Measurements from ENCODE around the gene TAGLN.
"Not testable (repeated sequence)": the region's sequence is repeated elsewhere in the genome, so short reads cannot be mapped to it uniquely, and the experiment has no call there.

The TAGLN gene

GRCh38 chr11:117204283-117205080, 5.3 kb downstream of the TAGLN start:
- no peak overlapping the region for H3K9ac ChIP-seq (ENCODE audit: low read length)
- no peak overlapping the region for H3K4me2 ChIP-seq (ENCODE audit: low read depth, low read length)
- H3K27ac ChIP-seq (ENCODE audit: low read length): no peak overlapping the region
- H4K20me1 ChIP-seq (ENCODE audit: insufficient read depth, low read length): no peaks in the 10 kb centered on the region
- no peaks in the 10 kb centered on the region for H3K4me1 ChIP-seq (ENCODE audit: low read length)
- no peak overlapping the region for H3K4me3 ChIP-seq (ENCODE audit: low read length)
- H3K27me3 ChIP-seq (replicated peaks; ENCODE audit: insufficient read depth, low read length): no peaks in the 10 kb centered on the region
- no peak overlapping the region for H2AFZ ChIP-seq (ENCODE audit: low read length)
- no peaks in the 10 kb centered on the region for H3K79me2 ChIP-seq (ENCODE audit: low read length)
- H3F3A ChIP-seq (ENCODE audit: insufficient read depth, low read length): no peaks in the 10 kb centered on the region
- H3K36me3 ChIP-seq (replicated peaks; ENCODE audit: insufficient read depth, low read length): no peaks in the 10 kb centered on the region
- TF ChIP-seq EZH2 (optimal IDR thresholded peaks at IDR 0.05; ENCODE audit: low read depth, low read length): no peak
- TF ChIP-seq EZH2phosphoT487 (IDR thresholded peaks at IDR 0.05; ENCODE audit: low read length): no peak
- TF ChIP-seq, protein P1, sequence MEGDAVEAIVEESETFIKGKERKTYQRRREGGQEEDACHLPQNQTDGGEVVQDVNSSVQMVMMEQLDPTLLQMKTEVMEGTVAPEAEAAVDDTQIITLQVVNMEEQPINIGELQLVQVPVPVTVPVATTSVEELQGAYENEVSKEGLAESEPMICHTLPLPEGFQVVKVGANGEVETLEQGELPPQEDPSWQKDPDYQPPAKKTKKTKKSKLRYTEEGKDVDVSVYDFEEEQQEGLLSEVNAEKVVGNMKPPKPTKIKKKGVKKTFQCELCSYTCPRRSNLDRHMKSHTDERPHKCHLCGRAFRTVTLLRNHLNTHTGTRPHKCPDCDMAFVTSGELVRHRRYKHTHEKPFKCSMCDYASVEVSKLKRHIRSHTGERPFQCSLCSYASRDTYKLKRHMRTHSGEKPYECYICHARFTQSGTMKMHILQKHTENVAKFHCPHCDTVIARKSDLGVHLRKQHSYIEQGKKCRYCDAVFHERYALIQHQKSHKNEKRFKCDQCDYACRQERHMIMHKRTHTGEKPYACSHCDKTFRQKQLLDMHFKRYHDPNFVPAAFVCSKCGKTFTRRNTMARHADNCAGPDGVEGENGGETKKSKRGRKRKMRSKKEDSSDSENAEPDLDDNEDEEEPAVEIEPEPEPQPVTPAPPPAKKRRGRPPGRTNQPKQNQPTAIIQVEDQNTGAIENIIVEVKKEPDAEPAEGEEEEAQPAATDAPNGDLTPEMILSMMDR (IDR thresholded peaks at IDR 0.05; ENCODE audit: low read length): no peak
- DNase-seq: no peak
- H3K9me3 ChIP-seq (replicated peaks; ENCODE audit: insufficient read depth, low read length): no peaks in the 10 kb centered on the region
- H3K9me2 ChIP-seq (replicated peaks; ENCODE audit: insufficient read depth, low read length): no peaks in the 10 kb centered on the region

DNA sequence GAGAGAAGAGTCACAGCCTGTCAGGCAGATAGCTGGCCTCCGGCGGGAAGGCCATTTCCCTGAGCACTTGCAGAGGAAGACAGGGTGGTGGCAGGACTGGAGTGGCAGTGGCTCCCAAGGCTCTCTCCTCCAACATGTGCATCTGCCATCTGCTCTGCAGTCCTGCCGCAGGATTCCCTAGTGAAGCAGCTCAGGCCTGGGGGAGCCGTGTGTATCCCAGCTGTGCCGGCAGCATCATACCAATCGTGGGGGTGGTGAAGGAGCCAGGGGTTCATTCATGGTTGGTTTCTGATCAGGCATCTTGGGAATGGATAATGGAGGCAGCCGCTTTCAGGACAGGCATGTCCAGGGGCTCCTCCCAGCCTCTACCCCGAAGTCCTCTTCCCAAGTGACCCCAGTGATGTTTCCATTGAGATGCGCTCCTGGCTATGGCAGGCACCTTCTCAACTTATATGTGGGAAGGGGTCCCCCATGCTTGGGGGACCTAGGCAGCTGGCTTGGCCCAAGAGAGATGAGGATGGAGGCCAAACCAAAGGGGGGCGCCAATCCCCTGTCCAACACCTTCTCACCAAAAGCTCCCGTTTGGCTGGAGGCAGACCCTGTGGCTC, 6.1 kb downstream of the TAGLN start:
- H3K27me3 ChIP-seq (replicated peaks; ENCODE audit: insufficient read depth, low read length): no peaks in the 10 kb centered on the region
- no peak overlapping the region for H3K9ac ChIP-seq (ENCODE audit: low read length)
- H3K27ac ChIP-seq (ENCODE audit: low read length): no peak overlapping the region
- no peaks in the 10 kb centered on the region for H3K36me3 ChIP-seq (replicated peaks; ENCODE audit: insufficient read depth, low read length)
- no peak overlapping the region for H3K4me3 ChIP-seq (ENCODE audit: low read length)
- no peaks in the 10 kb centered on the region for H3K9me2 ChIP-seq (replicated peaks; ENCODE audit: insufficient read depth, low read length)
- no peaks in the 10 kb centered on the region for H3F3A ChIP-seq (ENCODE audit: insufficient read depth, low read length)
- DNase-seq: no peak
- no peaks in the 10 kb centered on the region for H3K9me3 ChIP-seq (replicated peaks; ENCODE audit: insufficient read depth, low read length)
- no peaks in the 10 kb centered on the region for H4K20me1 ChIP-seq (ENCODE audit: insufficient read depth, low read length)
- no peaks in the 10 kb centered on the region for H3K4me1 ChIP-seq (ENCODE audit: low read length)
- H3K79me2 ChIP-seq (ENCODE audit: low read length): no peaks in the 10 kb centered on the region
- H3K4me2 ChIP-seq (ENCODE audit: low read depth, low read length): no peak overlapping the region
- TF ChIP-seq EZH2phosphoT487 (IDR thresholded peaks at IDR 0.05; ENCODE audit: low read length) (no peak), EZH2 (optimal IDR thresholded peaks at IDR 0.05; ENCODE audit: low read depth, low read length) (no peak)
- TF ChIP-seq, protein P1 (IDR thresholded peaks at IDR 0.05; ENCODE audit: low read length): no peak
- H2AFZ ChIP-seq (ENCODE audit: low read length): no peak overlapping the region

GRCh38 chr11:117206111-117206510, 6.9 kb downstream of the TAGLN start:
- H3K4me1 ChIP-seq (ENCODE audit: low read length); H3K9ac ChIP-seq (ENCODE audit: low read length); H3K27ac ChIP-seq (ENCODE audit: low read length); H3K79me2 ChIP-seq (ENCODE audit: low read length); DNase-seq; H3K36me3 ChIP-seq (replicated peaks; ENCODE audit: insufficient read depth, low read length); H2AFZ ChIP-seq (ENCODE audit: low read length); H3K27me3 ChIP-seq (replicated peaks; ENCODE audit: insufficient read depth, low read length); H3K4me2 ChIP-seq (ENCODE audit: low read depth, low read length); H4K20me1 ChIP-seq (ENCODE audit: insufficient read depth, low read length); H3K4me3 ChIP-seq (ENCODE audit: low read length); H3K9me3 ChIP-seq (replicated peaks; ENCODE audit: insufficient read depth, low read length); H3F3A ChIP-seq (ENCODE audit: insufficient read depth, low read length); H3K9me2 ChIP-seq (replicated peaks; ENCODE audit: insufficient read depth, low read length): not testable (repeated sequence)

DNA sequence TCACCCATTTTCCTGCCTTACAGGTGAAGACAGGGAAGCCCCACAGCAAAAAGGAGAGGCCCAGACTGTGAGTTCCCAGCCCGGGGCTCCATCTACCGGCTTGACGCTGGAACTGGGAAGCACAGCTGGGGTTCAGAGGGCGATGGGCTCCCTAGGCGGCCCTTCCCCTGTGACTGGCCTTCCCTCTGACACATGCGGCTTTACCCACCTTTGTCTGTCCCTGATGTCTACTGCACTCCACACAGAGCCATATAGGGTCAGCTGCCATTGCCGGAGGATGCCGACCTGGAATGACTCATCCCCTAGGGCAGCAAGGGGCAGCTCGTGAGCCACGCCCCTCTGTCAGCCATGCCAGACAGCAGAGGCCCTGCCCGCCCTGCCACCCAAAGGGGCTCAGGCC, 7.7 kb downstream of the TAGLN start:
- not testable (repeated sequence) for H3K27me3 ChIP-seq (replicated peaks; ENCODE audit: insufficient read depth, low read length); H3K9me2 ChIP-seq (replicated peaks; ENCODE audit: insufficient read depth, low read length); H3K9ac ChIP-seq (ENCODE audit: low read length); H2AFZ ChIP-seq (ENCODE audit: low read length); H3K36me3 ChIP-seq (replicated peaks; ENCODE audit: insufficient read depth, low read length); H3K4me2 ChIP-seq (ENCODE audit: low read depth, low read length); H3K4me3 ChIP-seq (ENCODE audit: low read length); H3F3A ChIP-seq (ENCODE audit: insufficient read depth, low read length); DNase-seq; H3K4me1 ChIP-seq (ENCODE audit: low read length); H3K27ac ChIP-seq (ENCODE audit: low read length); H4K20me1 ChIP-seq (ENCODE audit: insufficient read depth, low read length); H3K79me2 ChIP-seq (ENCODE audit: low read length); H3K9me3 ChIP-seq (replicated peaks; ENCODE audit: insufficient read depth, low read length)

GRCh38 chr11:117207481-117207880, 8.3 kb downstream of the TAGLN start:
- H3K79me2 ChIP-seq (ENCODE audit: low read length); H3K9me3 ChIP-seq (replicated peaks; ENCODE audit: insufficient read depth, low read length); H3K9me2 ChIP-seq (replicated peaks; ENCODE audit: insufficient read depth, low read length); H3K9ac ChIP-seq (ENCODE audit: low read length); H3K4me3 ChIP-seq (ENCODE audit: low read length); H4K20me1 ChIP-seq (ENCODE audit: insufficient read depth, low read length); H3K27ac ChIP-seq (ENCODE audit: low read length); H3F3A ChIP-seq (ENCODE audit: insufficient read depth, low read length); H3K4me2 ChIP-seq (ENCODE audit: low read depth, low read length); DNase-seq; H2AFZ ChIP-seq (ENCODE audit: low read length); H3K36me3 ChIP-seq (replicated peaks; ENCODE audit: insufficient read depth, low read length); H3K27me3 ChIP-seq (replicated peaks; ENCODE audit: insufficient read depth, low read length); H3K4me1 ChIP-seq (ENCODE audit: low read length): not testable (repeated sequence)

GRCh38 chr11:117208710-117209109, 9.5 kb downstream of the TAGLN start:
- not testable (repeated sequence) for H3K4me2 ChIP-seq (ENCODE audit: low read depth, low read length); H3K4me3 ChIP-seq (ENCODE audit: low read length); H3K9me3 ChIP-seq (replicated peaks; ENCODE audit: insufficient read depth, low read length); H3K9me2 ChIP-seq (replicated peaks; ENCODE audit: insufficient read depth, low read length); H3K27ac ChIP-seq (ENCODE audit: low read length); H2AFZ ChIP-seq (ENCODE audit: low read length); H3K79me2 ChIP-seq (ENCODE audit: low read length); DNase-seq; H3K9ac ChIP-seq (ENCODE audit: low read length); H3K36me3 ChIP-seq (replicated peaks; ENCODE audit: insufficient read depth, low read length); H3F3A ChIP-seq (ENCODE audit: insufficient read depth, low read length); H3K4me1 ChIP-seq (ENCODE audit: low read length); H4K20me1 ChIP-seq (ENCODE audit: insufficient read depth, low read length); H3K27me3 ChIP-seq (replicated peaks; ENCODE audit: insufficient read depth, low read length)

All from MM.1S (cell line).